GM23338 (cell line): Measurements from ENCODE around the gene PLA1A. TPM values are rescaled to one million over a fixed set of nuclear protein-coding genes. Genes with fewer than 3 reads are reported as not detected.

Experiments
- ATAC-seq: fragments of 200-7000 bp; cut with Tn5 transposase; 3 replicates; pipeline ENCODE4 v1.9.1; 2020
- DNase-seq: peaks from one replicate; pipeline ENCODE4 v3.0.0-alpha.2; 2015; ENCODE audit warnings: low spot score
- H2AFZ ChIP-seq: fragments of 200-600 bp; sonication (generic); 2 replicates; pipeline ENCODE4 v1.8.0; 2016; ENCODE audit warnings: antibody characterized with exemption, mild to moderate bottlenecking, moderate library complexity
- H3F3A ChIP-seq: fragments of 200-600 bp; sonication (generic); replicated peaks from 2 replicates; pipeline ENCODE4 v1.8.0; 2017; ENCODE audit warnings: antibody characterized with exemption, mixed run types, low read depth
- H3K27ac ChIP-seq: fragments of 200-600 bp; sonication (generic); 2 replicates; pipeline ENCODE4 v1.6.1; 2016; ENCODE audit warnings: low read depth
- H3K27me3 ChIP-seq: fragments of 200-600 bp; sonication (generic); 2 replicates; pipeline ENCODE4 v1.8.0; 2016; ENCODE audit warnings: mild to moderate bottlenecking, mixed run types, moderate library complexity; ENCODE audit not compliant: insufficient read depth
- H3K36me3 ChIP-seq: fragments of 200-600 bp; sonication (generic); 2 replicates; pipeline ENCODE4 v1.8.0; 2016; ENCODE audit warnings: mild to moderate bottlenecking; ENCODE audit not compliant: insufficient read depth
- H3K4me1 ChIP-seq: fragments of 200-600 bp; sonication (generic); 2 replicates; pipeline ENCODE4 v1.8.0; 2016; ENCODE audit warnings: mild to moderate bottlenecking, moderate library complexity; ENCODE audit not compliant: insufficient read depth
- H3K4me2 ChIP-seq: fragments of 200-600 bp; sonication (generic); 2 replicates; pipeline ENCODE4 v1.7.1; 2017; ENCODE audit warnings: mixed run types
- H3K4me3 ChIP-seq: fragments of 200-600 bp; sonication (generic); 2 replicates; pipeline ENCODE4 v1.6.1; 2016; ENCODE audit warnings: mixed run types
- H3K79me2 ChIP-seq: fragments of 200-600 bp; sonication (generic); replicated peaks from 2 replicates; pipeline ENCODE4 v1.8.0; 2017; ENCODE audit warnings: mild to moderate bottlenecking; ENCODE audit not compliant: insufficient read depth
- H3K9me2 ChIP-seq: fragments of 200-600 bp; sonication (generic); 2 replicates; pipeline ENCODE4 v1.8.0; 2017; ENCODE audit not compliant: insufficient read depth
- H4K20me1 ChIP-seq: fragments of 200-600 bp; sonication (generic); replicated peaks from 2 replicates; pipeline ENCODE4 v1.8.0; 2017; ENCODE audit warnings: mild to moderate bottlenecking; ENCODE audit not compliant: insufficient read depth
- H3K27ac Mint-ChIP-seq: 2 replicates; pipeline ENCODE4 v1.8.0; 2020; ENCODE audit warnings: inconsistent platforms, mild to moderate bottlenecking, moderate library complexity, mixed read lengths
- H3K27me3 Mint-ChIP-seq: 3 replicates; pipeline ENCODE4 v1.8.0; 2022; ENCODE audit warnings: low read depth, mild to moderate bottlenecking, moderate library complexity, mixed read lengths, inconsistent platforms; ENCODE audit not compliant: insufficient read depth, poor library complexity
- H3K36me3 Mint-ChIP-seq: 3 replicates; pipeline ENCODE4 v1.8.0; 2021; ENCODE audit warnings: low read depth, mild to moderate bottlenecking, inconsistent platforms, moderate library complexity, mixed read lengths
- H3K4me1 Mint-ChIP-seq: 3 replicates; pipeline ENCODE4 v1.8.0; 2020; ENCODE audit warnings: mild to moderate bottlenecking, inconsistent platforms, mixed read lengths
- H3K4me3 Mint-ChIP-seq: 3 replicates; pipeline ENCODE4 v1.8.0; 2021; ENCODE audit warnings: moderate library complexity, mild to moderate bottlenecking, inconsistent platforms, mixed read lengths
- H3K9me3 Mint-ChIP-seq: 3 replicates; pipeline ENCODE4 v1.8.0; 2020; ENCODE audit warnings: moderate library complexity, mild to moderate bottlenecking, inconsistent platforms, mixed read lengths
- CREB1 ChIP-seq: fragments of 250-450 bp; sonication (Bioruptor Pico); IDR thresholded peaks from 2 replicates; pipeline ENCODE4 v1.5.0; 2020; ENCODE audit warnings: low read depth, mild to moderate bottlenecking, moderate library complexity
- EZH2 ChIP-seq: fragments of 200-600 bp; sonication (generic); IDR thresholded peaks from one replicate; pipeline ENCODE4 v1.8.0; 2017; ENCODE audit warnings: antibody characterized with exemption, mild to moderate bottlenecking, low read depth; ENCODE audit not compliant: unreplicated experiment
- EZH2phosphoT487 ChIP-seq: fragments of 200-600 bp; sonication (generic); IDR thresholded peaks from one replicate; pipeline ENCODE4 v1.8.1; 2018; ENCODE audit warnings: antibody characterized with exemption; ENCODE audit not compliant: unreplicated experiment
- JUNB ChIP-seq: IDR thresholded peaks from one replicate; pipeline ENCODE4 v1.6.1; 2016; ENCODE audit warnings: antibody characterized with exemption; ENCODE audit not compliant: unreplicated experiment
- NANOG ChIP-seq: IDR thresholded peaks from 2 replicates; pipeline ENCODE4 v1.6.1; 2016; ENCODE audit warnings: antibody characterized with exemption, borderline replicate concordance
- POLR2AphosphoS5 ChIP-seq: IDR thresholded peaks from 2 replicates; pipeline ENCODE4 v1.6.1; 2016; ENCODE audit warnings: antibody characterized with exemption, low read depth
- REST ChIP-seq: IDR thresholded peaks from one replicate; pipeline ENCODE4 v1.6.1; 2018; ENCODE audit warnings: antibody characterized with exemption; ENCODE audit not compliant: unreplicated experiment
- STAT1 ChIP-seq: IDR thresholded peaks from one replicate; pipeline ENCODE4 v1.6.1; 2016; ENCODE audit warnings: antibody characterized with exemption; ENCODE audit not compliant: unreplicated experiment
- ZNF114 ChIP-seq: fragments of 250-450 bp; sonication (Bioruptor Pico); IDR thresholded peaks from 2 replicates; pipeline ENCODE4 v1.5.0; 2020; ENCODE audit warnings: mild to moderate bottlenecking, moderate library complexity
- ZNF331 ChIP-seq: fragments of 250-450 bp; sonication (Bioruptor Pico); IDR thresholded peaks from 2 replicates; pipeline ENCODE4 v1.5.0; 2020; ENCODE audit warnings: low read depth, mild to moderate bottlenecking, moderate library complexity
- polyA plus RNA-seq: library from polyadenylated mRNA; unstranded; fragments of >200 nt; fragmentation: Nextera tagmentation; extraction: Ambion mirVana; gene quantifications from 2 replicates; pipeline ENCODE4 v1.2.1, GENCODE V29; 2016
- total RNA-seq: library from RNA; depleted of rRNA; stranded (reverse); fragments of >200 nt; shearing (Covaris generic); gene quantifications from 2 replicates; pipeline ENCODE4 v1.2.3, GENCODE V29; 2014
- TF ChIP-seq, protein P1 (sequence below): IDR thresholded peaks from 2 replicates; pipeline ENCODE4 v1.6.1; 2016; ENCODE audit warnings: antibody characterized with exemption
- TF ChIP-seq, protein P2 (sequence below): fragments of 250-450 bp; sonication (Bioruptor Pico); IDR thresholded peaks from 2 replicates; pipeline ENCODE4 v1.5.0; 2020; ENCODE audit warnings: mild to moderate bottlenecking, moderate library complexity
- TF ChIP-seq, protein P3 (sequence below), 2 experiments: fragments of 200-600 bp in 1 of 2; sonication (generic) in 1 of 2; conservative IDR thresholded peaks; 2 replicates each; pipeline versions ENCODE4 v1.5.1 to v1.6.1; 2016 to 2017; ENCODE audit warnings: antibody characterized with exemption in 2 of 2, low read depth in 2 of 2, mild to moderate bottlenecking in 2 of 2, moderate library complexity in 1 of 2

Gene PLA1A
- total and polyA plus RNA-seq, 2 experiments from 2014 or later = not detected

DNA sequence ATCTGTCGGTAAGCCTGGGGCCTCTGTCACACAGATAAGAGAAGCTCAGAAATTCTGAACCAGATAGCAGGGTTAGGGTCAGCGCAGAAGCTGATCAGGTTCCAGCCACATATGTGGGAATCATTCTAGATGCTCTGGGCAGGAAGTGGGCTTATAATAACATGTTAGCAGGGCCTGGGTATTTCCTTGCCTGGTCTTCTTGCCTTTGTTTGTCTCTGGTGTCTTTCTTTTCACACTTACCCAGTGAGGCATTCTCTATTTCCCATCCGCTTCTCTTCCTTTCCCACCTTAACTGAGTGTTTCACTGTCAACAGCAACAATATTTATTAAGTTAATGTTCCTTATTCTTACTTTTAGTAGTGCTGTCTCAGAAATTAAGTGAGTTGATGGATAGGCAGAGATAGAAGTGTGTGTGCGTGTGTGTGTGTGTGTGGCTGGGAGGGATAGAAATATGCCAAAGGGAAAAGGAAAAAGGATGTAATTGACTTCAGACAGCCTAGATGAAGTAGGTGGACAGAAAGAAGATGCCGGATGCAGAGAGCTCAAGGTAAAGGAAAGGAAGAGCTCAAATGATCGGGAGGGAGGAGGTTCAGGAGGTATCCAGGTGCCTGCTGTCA, 2.0 kb downstream of the PLA1A start:
- TF ChIP-seq, protein P1, sequence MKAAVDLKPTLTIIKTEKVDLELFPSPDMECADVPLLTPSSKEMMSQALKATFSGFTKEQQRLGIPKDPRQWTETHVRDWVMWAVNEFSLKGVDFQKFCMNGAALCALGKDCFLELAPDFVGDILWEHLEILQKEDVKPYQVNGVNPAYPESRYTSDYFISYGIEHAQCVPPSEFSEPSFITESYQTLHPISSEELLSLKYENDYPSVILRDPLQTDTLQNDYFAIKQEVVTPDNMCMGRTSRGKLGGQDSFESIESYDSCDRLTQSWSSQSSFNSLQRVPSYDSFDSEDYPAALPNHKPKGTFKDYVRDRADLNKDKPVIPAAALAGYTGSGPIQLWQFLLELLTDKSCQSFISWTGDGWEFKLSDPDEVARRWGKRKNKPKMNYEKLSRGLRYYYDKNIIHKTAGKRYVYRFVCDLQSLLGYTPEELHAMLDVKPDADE = no peak
- no peak for TF ChIP-seq POLR2AphosphoS5
- no peak for TF ChIP-seq STAT1
- no peak for TF ChIP-seq ZNF114 (CRISPR knock-in tag)
- TF ChIP-seq, protein P2, sequence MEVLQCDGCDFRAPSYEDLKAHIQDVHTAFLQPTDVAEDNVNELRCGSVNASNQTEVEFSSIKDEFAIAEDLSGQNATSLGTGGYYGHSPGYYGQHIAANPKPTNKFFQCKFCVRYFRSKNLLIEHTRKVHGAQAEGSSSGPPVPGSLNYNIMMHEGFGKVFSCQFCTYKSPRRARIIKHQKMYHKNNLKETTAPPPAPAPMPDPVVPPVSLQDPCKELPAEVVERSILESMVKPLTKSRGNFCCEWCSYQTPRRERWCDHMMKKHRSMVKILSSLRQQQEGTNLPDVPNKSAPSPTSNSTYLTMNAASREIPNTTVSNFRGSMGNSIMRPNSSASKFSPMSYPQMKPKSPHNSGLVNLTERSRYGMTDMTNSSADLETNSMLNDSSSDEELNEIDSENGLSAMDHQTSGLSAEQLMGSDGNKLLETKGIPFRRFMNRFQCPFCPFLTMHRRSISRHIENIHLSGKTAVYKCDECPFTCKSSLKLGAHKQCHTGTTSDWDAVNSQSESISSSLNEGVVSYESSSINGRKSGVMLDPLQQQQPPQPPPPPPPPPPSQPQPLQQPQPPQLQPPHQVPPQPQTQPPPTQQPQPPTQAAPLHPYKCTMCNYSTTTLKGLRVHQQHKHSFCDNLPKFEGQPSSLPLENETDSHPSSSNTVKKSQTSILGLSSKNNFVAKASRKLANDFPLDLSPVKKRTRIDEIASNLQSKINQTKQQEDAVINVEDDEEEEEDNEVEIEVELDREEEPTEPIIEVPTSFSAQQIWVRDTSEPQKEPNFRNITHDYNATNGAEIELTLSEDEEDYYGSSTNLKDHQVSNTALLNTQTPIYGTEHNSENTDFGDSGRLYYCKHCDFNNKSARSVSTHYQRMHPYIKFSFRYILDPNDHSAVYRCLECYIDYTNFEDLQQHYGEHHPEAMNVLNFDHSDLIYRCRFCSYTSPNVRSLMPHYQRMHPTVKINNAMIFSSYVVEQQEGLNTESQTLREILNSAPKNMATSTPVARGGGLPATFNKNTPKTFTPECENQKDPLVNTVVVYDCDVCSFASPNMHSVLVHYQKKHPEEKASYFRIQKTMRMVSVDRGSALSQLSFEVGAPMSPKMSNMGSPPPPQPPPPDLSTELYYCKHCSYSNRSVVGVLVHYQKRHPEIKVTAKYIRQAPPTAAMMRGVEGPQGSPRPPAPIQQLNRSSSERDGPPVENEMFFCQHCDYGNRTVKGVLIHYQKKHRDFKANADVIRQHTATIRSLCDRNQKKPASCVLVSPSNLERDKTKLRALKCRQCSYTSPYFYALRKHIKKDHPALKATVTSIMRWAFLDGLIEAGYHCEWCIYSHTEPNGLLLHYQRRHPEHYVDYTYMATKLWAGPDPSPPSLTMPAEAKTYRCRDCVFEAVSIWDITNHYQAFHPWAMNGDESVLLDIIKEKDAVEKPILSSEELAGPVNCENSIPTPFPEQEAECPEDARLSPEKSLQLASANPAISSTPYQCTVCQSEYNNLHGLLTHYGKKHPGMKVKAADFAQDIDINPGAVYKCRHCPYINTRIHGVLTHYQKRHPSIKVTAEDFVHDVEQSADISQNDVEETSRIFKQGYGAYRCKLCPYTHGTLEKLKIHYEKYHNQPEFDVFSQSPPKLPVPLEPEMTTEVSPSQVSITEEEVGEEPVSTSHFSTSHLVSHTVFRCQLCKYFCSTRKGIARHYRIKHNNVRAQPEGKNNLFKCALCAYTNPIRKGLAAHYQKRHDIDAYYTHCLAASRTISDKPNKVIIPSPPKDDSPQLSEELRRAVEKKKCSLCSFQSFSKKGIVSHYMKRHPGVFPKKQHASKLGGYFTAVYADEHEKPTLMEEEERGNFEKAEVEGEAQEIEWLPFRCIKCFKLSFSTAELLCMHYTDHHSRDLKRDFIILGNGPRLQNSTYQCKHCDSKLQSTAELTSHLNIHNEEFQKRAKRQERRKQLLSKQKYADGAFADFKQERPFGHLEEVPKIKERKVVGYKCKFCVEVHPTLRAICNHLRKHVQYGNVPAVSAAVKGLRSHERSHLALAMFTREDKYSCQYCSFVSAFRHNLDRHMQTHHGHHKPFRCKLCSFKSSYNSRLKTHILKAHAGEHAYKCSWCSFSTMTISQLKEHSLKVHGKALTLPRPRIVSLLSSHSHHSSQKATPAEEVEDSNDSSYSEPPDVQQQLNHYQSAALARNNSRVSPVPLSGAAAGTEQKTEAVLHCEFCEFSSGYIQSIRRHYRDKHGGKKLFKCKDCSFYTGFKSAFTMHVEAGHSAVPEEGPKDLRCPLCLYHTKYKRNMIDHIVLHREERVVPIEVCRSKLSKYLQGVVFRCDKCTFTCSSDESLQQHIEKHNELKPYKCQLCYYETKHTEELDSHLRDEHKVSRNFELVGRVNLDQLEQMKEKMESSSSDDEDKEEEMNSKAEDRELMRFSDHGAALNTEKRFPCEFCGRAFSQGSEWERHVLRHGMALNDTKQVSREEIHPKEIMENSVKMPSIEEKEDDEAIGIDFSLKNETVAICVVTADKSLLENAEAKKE (CRISPR knock-in tag) = no peak
- no peak for TF ChIP-seq ZNF331 (CRISPR knock-in tag)
- no peak for TF ChIP-seq JUNB
- TF ChIP-seq REST = no peak
- TF ChIP-seq CREB1 (CRISPR knock-in tag) = no peak
- no peak for TF ChIP-seq EZH2phosphoT487
- TF ChIP-seq, protein P3, sequence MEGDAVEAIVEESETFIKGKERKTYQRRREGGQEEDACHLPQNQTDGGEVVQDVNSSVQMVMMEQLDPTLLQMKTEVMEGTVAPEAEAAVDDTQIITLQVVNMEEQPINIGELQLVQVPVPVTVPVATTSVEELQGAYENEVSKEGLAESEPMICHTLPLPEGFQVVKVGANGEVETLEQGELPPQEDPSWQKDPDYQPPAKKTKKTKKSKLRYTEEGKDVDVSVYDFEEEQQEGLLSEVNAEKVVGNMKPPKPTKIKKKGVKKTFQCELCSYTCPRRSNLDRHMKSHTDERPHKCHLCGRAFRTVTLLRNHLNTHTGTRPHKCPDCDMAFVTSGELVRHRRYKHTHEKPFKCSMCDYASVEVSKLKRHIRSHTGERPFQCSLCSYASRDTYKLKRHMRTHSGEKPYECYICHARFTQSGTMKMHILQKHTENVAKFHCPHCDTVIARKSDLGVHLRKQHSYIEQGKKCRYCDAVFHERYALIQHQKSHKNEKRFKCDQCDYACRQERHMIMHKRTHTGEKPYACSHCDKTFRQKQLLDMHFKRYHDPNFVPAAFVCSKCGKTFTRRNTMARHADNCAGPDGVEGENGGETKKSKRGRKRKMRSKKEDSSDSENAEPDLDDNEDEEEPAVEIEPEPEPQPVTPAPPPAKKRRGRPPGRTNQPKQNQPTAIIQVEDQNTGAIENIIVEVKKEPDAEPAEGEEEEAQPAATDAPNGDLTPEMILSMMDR (conservative IDR thresholded peaks at IDR 0.05; ENCODE audit: low read depth in 2 of 2) = no peak
- no peak for TF ChIP-seq NANOG
- TF ChIP-seq EZH2 = no peak

More for the DNA sequence above, 2.0 kb downstream of the PLA1A start:
- H3K4me3 Mint-ChIP-seq = no peak overlapping the region
- peaks cover 3% of the 10 kb centered on the region; the same call in 1 of the 2 replicates for H3K4me1 ChIP-seq
- H2AFZ ChIP-seq = peak overlapping the region; percentile 93; the same call in 1 of the 2 replicates
- no peak overlapping the region for H3K4me2 ChIP-seq
- no peaks in the 10 kb centered on the region for H3F3A ChIP-seq
- H3K27ac ChIP-seq = no peak overlapping the region
- no peaks in the 10 kb centered on the region for H3K27me3 Mint-ChIP-seq
- no peaks in the 10 kb centered on the region for H4K20me1 ChIP-seq
- no peaks in the 10 kb centered on the region for H3K9me2 ChIP-seq
- no peaks in the 10 kb centered on the region for H3K36me3 ChIP-seq
- H3K27ac Mint-ChIP-seq = no peak overlapping the region
- no peak overlapping the region for H3K4me3 ChIP-seq
- H3K4me1 Mint-ChIP-seq = peaks cover 12% of the 10 kb centered on the region
- no peaks in the 10 kb centered on the region for H3K27me3 ChIP-seq
- H3K79me2 ChIP-seq = no peaks in the 10 kb centered on the region
- no peak for DNase-seq
- no peak for ATAC-seq
- no peaks in the 10 kb centered on the region for H3K36me3 Mint-ChIP-seq
- no peaks in the 10 kb centered on the region for H3K9me3 Mint-ChIP-seq
